B cell (primary cell): Measurements from ENCODE around the gene ARHGEF9. TPM values are rescaled to one million over a fixed set of nuclear protein-coding genes. Genes with fewer than 3 reads are reported as not detected.

ENCODE experiments used
- ATAC-seq: fragments of 200-7000 bp; cut with Tn5 transposase; one replicate; pipeline ENCODE4 v1.10.0; 2021; ENCODE audit warnings: low read depth, mild to moderate bottlenecking, moderate number of reproducible peaks, moderate library complexity
- CTCF ChIA-PET: fragments of 350-600 bp; sonication (Branson Sonifier 250); formaldehyde crosslinking; loops from one replicate; lab custom pipeline; 2021; ENCODE audit warnings: antibody characterized with exemption, inconsistent platforms; lab: Charles Lee
- POLR2A ChIA-PET: fragments of 350-600 bp; sonication (Branson Sonifier 250); formaldehyde crosslinking; loops from one replicate; lab custom pipeline; 2021; ENCODE audit warnings: antibody characterized with exemption; lab: Charles Lee
- DNase-seq: peaks from one replicate; pipeline ENCODE4 v3.0.0; 2013
- H2AFZ ChIP-seq: 2 replicates; pipeline ENCODE4 v1.6.1; 2012; ENCODE audit warnings: mild to moderate bottlenecking, low read depth, low read length; ENCODE audit not compliant: insufficient read depth, poor library complexity, severe bottlenecking
- H3K27ac ChIP-seq, 2 donors: 1 replicate in 1 of 2; 2 replicates in 1 of 2; pipeline ENCODE4 v1.5.1; 2012 to 2013; ENCODE audit warnings: low read length in 2 of 2, mild to moderate bottlenecking in 2 of 2, moderate library complexity in 1 of 2
- H3K27me3 ChIP-seq, 4 experiments: fragments of 200-600 bp in 1 of 4; sonication (generic) in 1 of 4; replicated peaks in 1 of 4; 1 replicate in 2 of 4; 2 replicates in 2 of 4; pipeline versions ENCODE4 v1.6.1 to v1.7.0; 2013 to 2016; ENCODE audit warnings: low read length in 3 of 4, mild to moderate bottlenecking in 2 of 4, mixed read lengths in 1 of 4, moderate library complexity in 1 of 4; ENCODE audit not compliant: insufficient read depth in 4 of 4, control insufficient read depth in 3 of 4; ENCODE audit errors: control extremely low read depth in 1 of 4
- H3K36me3 ChIP-seq, 2 experiments: replicated peaks in 1 of 2; 1 replicate in 1 of 2; 2 replicates in 1 of 2; pipeline versions ENCODE4 v1.6.1 to v1.7.1; 2013; ENCODE audit warnings: low read length in 1 of 2; ENCODE audit not compliant: insufficient read depth in 2 of 2, control insufficient read depth in 1 of 2; ENCODE audit errors: control extremely low read depth in 1 of 2, extremely low read depth in 1 of 2
- H3K4me1 ChIP-seq, 2 donors: fragments of 200-600 bp in 1 of 2; sonication (generic) in 1 of 2; 1 replicate in 1 of 2; 2 replicates in 1 of 2; pipeline versions ENCODE4 v1.5.1 to v1.6.1; 2013 to 2017; ENCODE audit warnings: low read length in 2 of 2; ENCODE audit not compliant: control insufficient read depth in 2 of 2, insufficient read depth in 2 of 2
- H3K4me2 ChIP-seq: replicated peaks from 2 replicates; pipeline ENCODE3; 2012; ENCODE audit warnings: mild to moderate bottlenecking, low read depth, low read length; ENCODE audit not compliant: poor library complexity, severe bottlenecking
- H3K4me3 ChIP-seq, 5 experiments: fragments of 200-600 bp in 1 of 5; sonication (generic) in 1 of 5; 1 replicate in 3 of 5; 2 replicates in 2 of 5; pipeline versions ENCODE4 v1.5.1 to v1.7.0; 2011 to 2016; ENCODE audit warnings: low read length in 4 of 5, mild to moderate bottlenecking in 4 of 5, low read depth in 2 of 5, control low read depth in 1 of 5, moderate library complexity in 1 of 5; ENCODE audit not compliant: insufficient read depth in 1 of 5; ENCODE audit errors: control extremely low read depth in 1 of 5, extremely low read depth in 1 of 5
- H3K79me2 ChIP-seq: fragments of 200-600 bp; sonication (generic); one replicate; pipeline ENCODE4 v1.6.0; 2016; ENCODE audit warnings: low read length; ENCODE audit not compliant: control insufficient read depth, insufficient read depth
- H3K9ac ChIP-seq: fragments of 200-600 bp; sonication (generic); 2 replicates; pipeline ENCODE4 v1.6.1; 2017; ENCODE audit warnings: mild to moderate bottlenecking, low read length, moderate library complexity
- H3K9me3 ChIP-seq, 3 donors: one replicate each; pipeline versions ENCODE4 v1.6.1 to v1.7.1; 2013; ENCODE audit warnings: low read length in 2 of 3; ENCODE audit not compliant: control insufficient read depth in 2 of 3, insufficient read depth in 1 of 3; ENCODE audit errors: control extremely low read depth in 1 of 3
- H4K20me1 ChIP-seq: 2 replicates; pipeline ENCODE4 v1.6.0; 2012; ENCODE audit warnings: mild to moderate bottlenecking, low read length; ENCODE audit not compliant: insufficient read depth, control insufficient read depth, poor library complexity, severe bottlenecking
- H3K27ac Mint-ChIP-seq: one replicate; pipeline ENCODE4 v1.8.0; 2021; ENCODE audit warnings: mixed read lengths
- H3K27me3 Mint-ChIP-seq: one replicate; pipeline ENCODE4 v1.8.0; 2021; ENCODE audit warnings: mixed read lengths
- H3K4me1 Mint-ChIP-seq: one replicate; pipeline ENCODE4 v1.8.0; 2021; ENCODE audit warnings: mixed read lengths
- H3K4me3 Mint-ChIP-seq: one replicate; pipeline ENCODE4 v1.8.0; 2021; ENCODE audit warnings: mixed read lengths
- H3K9me3 Mint-ChIP-seq: one replicate; pipeline ENCODE4 v1.8.0; 2022; ENCODE audit warnings: mixed read lengths; ENCODE audit not compliant: insufficient read depth
- CTCF ChIP-seq: fragments of 200-600 bp; IDR thresholded peaks from one replicate; pipeline ENCODE4 v1.8.0; 2022; ENCODE audit warnings: antibody characterized with exemption, mild to moderate bottlenecking
- EZH2 ChIP-seq: IDR thresholded peaks from 2 replicates; pipeline ENCODE4 v1.6.1; 2012; ENCODE audit warnings: borderline replicate concordance, low read depth, mild to moderate bottlenecking, moderate library complexity, low read length; ENCODE audit not compliant: insufficient read depth, poor library complexity, severe bottlenecking
- WGBS: methylation state at CpG from one replicate; pipeline ENCODE4 v1.1.5; 2013; ENCODE audit warnings: missing lambda C conversion rate; ENCODE audit not compliant: insufficient coverage; 5-methylcytosine and 5-hydroxymethylcytosine counted together
- intact Hi-C: fragments of 100-400 bp; cut with micrococcal nuclease; formaldehyde crosslinking; loops from one replicate; pipeline ENCODE4 v1.10.0; 2022
- polyA plus RNA-seq: library from polyadenylated mRNA; depleted of rRNA; stranded (reverse); fragments of >200 nt; gene quantifications from 2 replicates; pipeline ENCODE4 v1.2.3, GENCODE V29; 2012
- total RNA-seq, 2 donors: library from RNA; stranded (reverse); fragments of 120-200 nt in 1 of 2; gene quantifications; 1 replicate in 1 of 2; 2 replicates in 1 of 2; pipeline versions ENCODE4 v1.2.3 to v1.2.4, GENCODE V29; 2013 to 2022

Gene ARHGEF9
- total and polyA plus RNA-seq, 2 donors (not counting 1 experiment from before 2014, with no cell fraction given): 10.1 to 29.3 TPM

DNA sequence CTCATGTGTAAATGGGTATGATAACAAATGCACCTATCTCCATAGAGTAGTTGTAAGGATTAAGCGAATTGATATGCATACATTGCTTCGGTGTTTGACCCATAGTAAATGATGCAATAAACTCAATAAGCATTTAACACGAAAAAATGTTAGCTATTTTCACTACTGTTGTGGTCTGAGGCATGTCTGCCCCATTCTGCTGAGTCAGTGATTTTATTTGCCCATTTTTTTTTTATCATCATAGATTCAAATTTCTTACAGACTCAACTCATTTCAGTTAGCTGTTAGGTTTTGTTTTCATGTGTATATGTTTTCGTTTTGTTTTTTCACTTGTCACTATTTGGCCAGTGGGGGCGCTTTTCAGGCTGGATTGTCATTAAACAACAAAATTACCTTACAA, 27.8 kb upstream of the ARHGEF9 start:
- no peak overlapping the region for H3K27ac ChIP-seq
- ATAC-seq (no peak), DNase-seq (no peak)
- WGBS: no CpG with 5 or more reads among the region's 5 CpGs
- H3K4me3 ChIP-seq: no peak overlapping the region
- no peak overlapping the region for H3K4me2 ChIP-seq
- no peaks in the 10 kb centered on the region for H3K4me1 ChIP-seq
- H2AFZ ChIP-seq: no peak overlapping the region
- no peak overlapping the region for H3K4me3 Mint-ChIP-seq
- ChIA-PET CTCF (no interaction called here), POLR2A (no interaction called here)
- H3K36me3 ChIP-seq: no peaks in the 10 kb centered on the region
- intact Hi-C loops: no loop called here
- TF ChIP-seq EZH2 (no peak), CTCF (no peak)
- H3K9me3 Mint-ChIP-seq: no peaks in the 10 kb centered on the region
- H3K4me1 Mint-ChIP-seq: no peaks in the 10 kb centered on the region
- H3K9ac ChIP-seq: no peak overlapping the region
- no peaks in the 10 kb centered on the region for H3K79me2 ChIP-seq
- no peak overlapping the region for H3K27ac Mint-ChIP-seq
- no peaks in the 10 kb centered on the region for H3K27me3 ChIP-seq
- no peaks in the 10 kb centered on the region for H3K9me3 ChIP-seq
- H4K20me1 ChIP-seq: no peaks in the 10 kb centered on the region
- no peaks in the 10 kb centered on the region for H3K27me3 Mint-ChIP-seq

DNA sequence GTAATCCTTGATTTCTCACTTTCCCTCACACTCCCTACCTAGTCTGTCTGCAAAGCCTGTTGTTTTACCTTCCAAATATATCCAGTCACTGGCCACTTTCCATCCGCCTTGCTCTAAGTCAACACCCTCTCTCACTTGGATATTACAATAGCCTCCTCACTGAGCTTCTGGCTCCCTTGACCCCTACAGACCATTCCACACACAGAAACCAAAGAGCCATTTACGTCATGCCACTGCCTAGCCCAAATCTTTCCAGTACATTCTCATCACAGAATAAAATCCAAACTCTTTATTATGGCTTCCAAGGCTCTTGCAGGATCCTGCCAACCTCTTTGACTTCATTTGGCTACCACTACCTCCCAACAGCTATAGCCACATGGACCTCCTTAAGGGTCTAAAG, 25.7 kb upstream of the ARHGEF9 start:
- no peaks in the 10 kb centered on the region for H3K36me3 ChIP-seq
- intact Hi-C loops: no loop called here
- Mint-ChIP-seq H3K4me3 (no peak overlapping the region), H3K27ac (no peak overlapping the region), H3K9me3 (no peaks in the 10 kb centered on the region), H3K4me1 (no peaks in the 10 kb centered on the region), H3K27me3 (no peaks in the 10 kb centered on the region)
- H3K9ac ChIP-seq: no peak overlapping the region
- H3K4me3 ChIP-seq: no peak overlapping the region
- no peaks in the 10 kb centered on the region for H3K27me3 ChIP-seq
- H2AFZ ChIP-seq: no peak overlapping the region
- no peaks in the 10 kb centered on the region for H4K20me1 ChIP-seq
- ATAC-seq: no peak
- no peak overlapping the region for H3K27ac ChIP-seq
- no peaks in the 10 kb centered on the region for H3K9me3 ChIP-seq
- ChIA-PET CTCF (no interaction called here), POLR2A (no interaction called here)
- WGBS: 93% methylated on average over 2 of the region's 2 CpGs
- no peak for DNase-seq
- H3K4me2 ChIP-seq: no peak overlapping the region
- TF ChIP-seq CTCF (no peak), EZH2 (no peak)
- no peaks in the 10 kb centered on the region for H3K79me2 ChIP-seq
- no peaks in the 10 kb centered on the region for H3K4me1 ChIP-seq
